Left lung (tissue), 10 donors: ENCODE data around the gene EIF4H. TPM values are rescaled to one million over a fixed set of nuclear protein-coding genes. Genes with fewer than 3 reads are reported as not detected.

Source experiments
- ATAC-seq: fragments of 200-7000 bp; cut with Tn5 transposase; one replicate; pipeline ENCODE4 v1.9.1; 2020; ENCODE audit warnings: moderate library complexity
- DNase-seq, 4 donors: peaks; one replicate each; pipeline ENCODE4 v3.0.0-alpha.2; 2013 to 2020
- H3K27ac ChIP-seq, 2 donors: fragments of 200-600 bp; sonication (generic) in 1 of 2; one replicate each; pipeline versions ENCODE4 v1.5.0 to v1.8.0; 2020 to 2021
- H3K27me3 ChIP-seq, 2 donors: fragments of 200-600 bp; sonication (generic) in 1 of 2; one replicate each; pipeline versions ENCODE4 v1.5.0 to v1.8.0; 2020 to 2021
- H3K36me3 ChIP-seq, 2 donors: fragments of 200-600 bp; sonication (generic) in 1 of 2; one replicate each; pipeline versions ENCODE4 v1.5.0 to v1.8.0; 2020 to 2021
- H3K4me1 ChIP-seq, 2 donors: fragments of 200-600 bp; one replicate each; pipeline ENCODE4 v1.8.0; 2021
- H3K4me3 ChIP-seq, 2 donors: fragments of 200-600 bp; sonication (generic) in 1 of 2; one replicate each; pipeline versions ENCODE4 v1.5.0 to v1.8.0; 2020 to 2021; ENCODE audit warnings: mild to moderate bottlenecking in 1 of 2
- H3K9me3 ChIP-seq, 2 donors: fragments of 200-600 bp; sonication (generic) in 1 of 2; one replicate each; pipeline versions ENCODE4 v1.5.0 to v1.8.0; 2020 to 2021
- intact Hi-C, 2 donors: fragments of 100-400 bp; cut with DNase I; formaldehyde crosslinking; loops; one replicate each; pipeline versions ENCODE4 v1.11.2 to v1.14.2; 2022
- polyA plus RNA-seq, 6 donors: library from polyadenylated mRNA; unstranded; fragments of 120-200 nt; gene quantifications; one replicate each; pipeline ENCODE4 v1.2.1, GENCODE V29; 2013; ENCODE audit not compliant: insufficient read length in 6 of 6
- total RNA-seq, 2 donors: library from RNA; stranded (reverse); fragmentation: NEBNext Ultra II Directional; extraction: Animal tissue kit (Norgen Biotek cat#: 25700); gene quantifications; one replicate each; pipeline ENCODE4 v1.2.1, GENCODE V29; 2021
- TF ChIP-seq, protein P1 (sequence below), 2 donors: fragments of 200-600 bp; sonication (generic) in 1 of 2; IDR thresholded peaks; one replicate each; pipeline versions ENCODE4 v1.5.0 to v1.8.0; 2021; ENCODE audit warnings: antibody characterized with exemption in 2 of 2
- donor health status: DM: no; HTN: yes; CAD: no.
- donor health status: DM: no; HTN: no; CAD: no.

EIF4H gene
- total and polyA plus RNA-seq, 8 donors = 203 to 308 (median 264) TPM

DNA sequence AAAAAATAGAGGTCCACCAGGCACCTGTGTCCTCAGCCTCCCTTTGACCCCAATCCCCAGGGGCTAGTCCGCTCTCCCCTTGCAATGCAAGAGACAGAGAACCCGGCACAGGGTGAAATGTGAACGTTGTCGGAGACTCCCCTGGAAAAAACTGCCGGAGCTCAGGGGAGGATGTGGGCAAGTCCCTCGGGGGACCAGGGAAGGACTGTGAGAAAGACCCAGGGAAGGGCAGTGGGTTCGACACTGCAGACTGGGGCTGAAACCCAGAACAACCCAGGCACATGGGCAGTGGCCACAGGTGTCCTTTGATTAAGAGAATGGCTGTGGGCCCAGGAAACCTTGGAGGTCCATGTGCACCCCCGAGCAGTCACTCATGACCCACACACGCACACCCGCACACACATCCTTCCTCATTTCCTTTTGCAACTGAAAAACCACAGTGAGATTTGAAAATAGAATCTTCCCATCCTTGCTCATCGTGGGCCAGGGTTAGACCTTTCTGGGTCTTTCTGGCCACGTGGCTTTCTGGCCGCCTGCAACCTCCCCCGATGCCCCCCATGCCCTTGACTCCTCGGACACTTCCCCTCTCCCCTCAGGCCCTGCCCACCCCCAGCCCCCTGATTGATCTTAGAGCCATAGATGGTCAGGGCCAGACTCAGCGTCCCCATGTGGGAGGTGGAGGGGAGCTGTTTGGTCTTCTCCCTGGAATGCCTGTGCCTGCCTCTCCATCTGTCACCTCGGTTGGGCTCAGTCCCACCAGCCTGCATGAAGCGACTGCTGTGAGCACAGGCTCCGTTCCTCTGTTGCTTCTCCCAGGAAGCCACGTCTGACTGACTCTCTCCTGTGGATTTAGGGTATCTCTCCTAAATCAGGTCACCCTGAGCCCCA is 43.5 kb downstream of the EIF4H start:
- ATAC-seq (peak; percentile 53), DNase-seq (peak in 1 of 4 donors; percentile 73)
- H3K9me3 ChIP-seq = no peaks in the 10 kb centered on the region
- intact Hi-C loops = no loop called here
- no peaks in the 10 kb centered on the region for H3K27me3 ChIP-seq
- H3K36me3 ChIP-seq = peaks cover 0 to 31% of the 10 kb centered on the region in 2 donors
- H3K4me3 ChIP-seq = peak overlapping the region in 1 of 2 donors; percentile 6
- TF ChIP-seq, protein P1, sequence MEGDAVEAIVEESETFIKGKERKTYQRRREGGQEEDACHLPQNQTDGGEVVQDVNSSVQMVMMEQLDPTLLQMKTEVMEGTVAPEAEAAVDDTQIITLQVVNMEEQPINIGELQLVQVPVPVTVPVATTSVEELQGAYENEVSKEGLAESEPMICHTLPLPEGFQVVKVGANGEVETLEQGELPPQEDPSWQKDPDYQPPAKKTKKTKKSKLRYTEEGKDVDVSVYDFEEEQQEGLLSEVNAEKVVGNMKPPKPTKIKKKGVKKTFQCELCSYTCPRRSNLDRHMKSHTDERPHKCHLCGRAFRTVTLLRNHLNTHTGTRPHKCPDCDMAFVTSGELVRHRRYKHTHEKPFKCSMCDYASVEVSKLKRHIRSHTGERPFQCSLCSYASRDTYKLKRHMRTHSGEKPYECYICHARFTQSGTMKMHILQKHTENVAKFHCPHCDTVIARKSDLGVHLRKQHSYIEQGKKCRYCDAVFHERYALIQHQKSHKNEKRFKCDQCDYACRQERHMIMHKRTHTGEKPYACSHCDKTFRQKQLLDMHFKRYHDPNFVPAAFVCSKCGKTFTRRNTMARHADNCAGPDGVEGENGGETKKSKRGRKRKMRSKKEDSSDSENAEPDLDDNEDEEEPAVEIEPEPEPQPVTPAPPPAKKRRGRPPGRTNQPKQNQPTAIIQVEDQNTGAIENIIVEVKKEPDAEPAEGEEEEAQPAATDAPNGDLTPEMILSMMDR (IDR thresholded peaks at IDR 0.05) = no peak
- peak overlapping the region; percentile 44 to 82 for H3K27ac ChIP-seq
- H3K4me1 ChIP-seq = peaks cover 0 to 52% of the 10 kb centered on the region in 2 donors

DNA sequence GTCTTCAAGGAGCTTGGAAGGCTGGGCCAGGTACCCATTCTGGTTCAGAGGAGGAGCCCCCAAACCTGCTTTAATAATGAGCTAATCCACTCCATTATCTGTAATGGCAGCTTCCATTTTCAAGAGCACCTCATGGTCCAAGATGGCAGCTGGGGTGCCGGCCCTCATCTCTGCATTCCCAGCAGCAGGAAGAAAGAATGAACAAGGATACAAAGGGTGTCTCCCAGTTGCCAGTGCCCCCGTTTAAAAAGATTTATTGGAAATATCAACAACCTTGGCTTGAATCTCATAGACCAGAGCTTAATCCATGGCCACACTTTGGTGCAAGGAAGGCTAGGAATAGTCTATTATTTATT is 44.2 kb downstream of the EIF4H start:
- DNase-seq (peak in 1 of 4 donors; percentile 8), ATAC-seq (no peak)
- H3K4me3 ChIP-seq = no peak overlapping the region
- peaks cover 0 to 47% of the 10 kb centered on the region in 2 donors for H3K4me1 ChIP-seq
- intact Hi-C loops = no loop called here
- TF ChIP-seq, protein P1 (IDR thresholded peaks at IDR 0.05) = no peak
- H3K36me3 ChIP-seq = peaks cover 0 to 36% of the 10 kb centered on the region in 2 donors
- H3K27me3 ChIP-seq = no peaks in the 10 kb centered on the region
- H3K9me3 ChIP-seq = no peaks in the 10 kb centered on the region
- peak overlapping the region in 1 of 2 donors; percentile 82 for H3K27ac ChIP-seq

DNA sequence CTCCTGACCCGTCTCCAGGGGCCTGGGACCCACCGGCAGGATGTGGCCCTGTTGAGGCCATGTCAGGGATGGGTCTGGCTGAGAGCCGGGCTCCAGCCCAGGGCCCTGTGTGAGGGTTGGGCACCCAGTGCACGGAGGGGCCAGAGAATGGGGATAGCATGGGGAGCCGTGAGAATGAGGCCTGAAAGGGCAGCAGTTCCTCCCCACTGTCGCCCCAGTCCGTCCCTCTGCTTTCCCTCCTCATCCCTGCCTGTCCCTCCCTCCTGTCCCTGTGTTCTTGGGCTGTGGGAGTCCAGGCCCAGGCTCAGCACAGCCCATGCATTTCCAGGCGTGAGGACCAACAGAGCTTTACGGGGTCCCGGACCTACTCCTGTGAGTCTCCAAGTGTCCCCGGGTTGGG is 45.3 kb downstream of the EIF4H start:
- no peaks in the 10 kb centered on the region for H3K27me3 ChIP-seq
- H3K27ac ChIP-seq = no peak overlapping the region
- H3K4me3 ChIP-seq = no peak overlapping the region
- peaks cover 0 to 47% of the 10 kb centered on the region in 2 donors for H3K4me1 ChIP-seq
- H3K9me3 ChIP-seq = no peaks in the 10 kb centered on the region
- intact Hi-C loops = no loop called here
- H3K36me3 ChIP-seq = peaks cover 0 to 46% of the 10 kb centered on the region in 2 donors
- DNase-seq (peak in 1 of 4 donors; percentile 72), ATAC-seq (no peak)
- TF ChIP-seq, protein P1 (IDR thresholded peaks at IDR 0.05) = no peak

DNA sequence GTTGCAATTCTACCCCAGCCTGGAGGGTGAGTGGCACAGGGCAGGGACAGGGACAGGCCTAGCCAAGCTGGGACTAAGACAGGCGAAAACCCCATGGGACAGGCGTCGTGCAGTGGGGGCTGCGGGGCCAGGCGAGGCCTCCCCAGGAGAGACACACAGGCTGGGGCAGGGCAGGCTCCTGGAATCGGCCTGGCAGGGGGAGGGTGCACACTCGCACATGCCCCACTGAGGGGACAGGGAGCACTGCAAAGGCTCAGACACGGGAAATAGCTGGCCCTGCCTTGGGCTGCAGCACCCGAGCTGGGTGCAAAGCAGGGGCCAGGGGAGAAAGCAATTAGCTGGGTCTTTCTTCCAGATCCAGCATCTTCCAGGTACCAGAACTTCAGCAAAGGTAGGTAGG is 46.1 kb downstream of the EIF4H start:
- Histone ChIP-seq H3K4me3 (no peak overlapping the region), H3K9me3 (no peaks in the 10 kb centered on the region), H3K27ac (peak overlapping the region in 1 of 2 donors; percentile 23), H3K36me3 (peaks cover 0 to 54% of the 10 kb centered on the region in 2 donors), H3K27me3 (no peaks in the 10 kb centered on the region), H3K4me1 (peaks cover 0 to 52% of the 10 kb centered on the region in 2 donors)
- TF ChIP-seq, protein P1 (IDR thresholded peaks at IDR 0.05) = no peak
- intact Hi-C loops = no loop called here
- DNase-seq = no peak
- no peak for ATAC-seq

DNA sequence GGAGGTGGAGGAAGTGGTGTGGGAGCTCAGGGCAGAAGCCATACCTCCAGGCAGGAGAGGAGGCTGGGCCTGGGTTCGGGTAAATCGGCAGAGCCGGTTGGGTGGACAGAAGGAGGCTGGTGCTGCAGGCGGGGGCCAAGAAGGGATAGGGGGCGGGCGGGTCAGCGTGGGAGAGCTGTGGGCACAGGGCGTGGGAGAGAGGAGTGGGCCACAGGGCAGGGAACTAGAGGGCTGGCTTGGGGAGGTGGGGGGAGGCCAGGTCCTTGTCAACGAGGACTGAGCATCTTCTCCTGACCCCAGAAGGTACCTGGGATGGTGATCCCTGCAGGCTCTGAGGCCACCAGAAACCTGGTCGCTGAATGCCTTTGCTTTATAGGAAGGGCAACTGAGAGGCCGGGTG is 47.6 kb downstream of the EIF4H start:
- intact Hi-C loops = no loop called here
- H3K4me3 ChIP-seq = no peak overlapping the region
- DNase-seq = peak in 1 of 4 donors; percentile 50
- H3K36me3 ChIP-seq = peaks cover 0 to 49% of the 10 kb centered on the region in 2 donors
- peaks cover 0 to 50% of the 10 kb centered on the region in 2 donors for H3K4me1 ChIP-seq
- TF ChIP-seq, protein P1 (IDR thresholded peaks at IDR 0.05) = no peak
- no peaks in the 10 kb centered on the region for H3K9me3 ChIP-seq
- no peak for ATAC-seq
- no peaks in the 10 kb centered on the region for H3K27me3 ChIP-seq
- H3K27ac ChIP-seq = no peak overlapping the region
